Neural cell (in vitro differentiated cells): ENCODE measurements around the gene DNMBP. TPM values are rescaled to one million over a fixed set of nuclear protein-coding genes. Genes with fewer than 3 reads are reported as not detected.

Experiments used
- H2AFZ ChIP-seq: fragments of 200-600, 300-800 bp; sonication (generic), shearing (Covaris generic); 2 replicates; pipeline ENCODE4 v1.6.0; 2014; ENCODE audit warnings: low read depth, mild to moderate bottlenecking, antibody characterized with exemption, low read length, moderate library complexity
- H3F3A ChIP-seq: fragments of 200-600 bp; shearing (Covaris generic); 2 replicates; pipeline ENCODE4 v1.6.1; 2016; ENCODE audit warnings: mild to moderate bottlenecking, moderate library complexity, mixed read lengths, antibody characterized with exemption, low read length; ENCODE audit not compliant: insufficient read depth, poor library complexity, severe bottlenecking
- H3K27ac ChIP-seq: fragments of 200-600, 300-800 bp; sonication (generic), shearing (Covaris generic); 2 replicates; pipeline ENCODE4 v1.5.1; 2014; ENCODE audit warnings: mild to moderate bottlenecking, low read length, moderate library complexity
- H3K27me3 ChIP-seq: fragments of 300-800, 200-600 bp; sonication (generic), shearing (Covaris generic); 2 replicates; pipeline ENCODE4 v1.6.0; 2014; ENCODE audit warnings: mild to moderate bottlenecking, low read depth, low read length, moderate library complexity; ENCODE audit not compliant: insufficient read depth
- H3K36me3 ChIP-seq: fragments of 300-800, 200-600 bp; sonication (generic), shearing (Covaris generic); 2 replicates; pipeline ENCODE4 v1.5.1; 2014; ENCODE audit warnings: mild to moderate bottlenecking, antibody characterized with exemption, low read length, moderate library complexity; ENCODE audit not compliant: insufficient read depth
- H3K4me2 ChIP-seq: fragments of 300-800, 200-600 bp; sonication (generic), shearing (Covaris generic); 2 replicates; pipeline ENCODE4 v1.6.0; 2014; ENCODE audit warnings: mild to moderate bottlenecking, low read length
- H3K4me3 ChIP-seq: fragments of 300-800, 200-600 bp; sonication (generic), shearing (Covaris generic); 2 replicates; pipeline ENCODE4 v1.5.1; 2014; ENCODE audit warnings: mild to moderate bottlenecking, low read length, moderate library complexity
- H3K79me2 ChIP-seq: fragments of 200-600 bp; shearing (Covaris generic); replicated peaks from 2 replicates; pipeline ENCODE4 v1.6.0; 2014; ENCODE audit warnings: mild to moderate bottlenecking, low read length, moderate library complexity; ENCODE audit not compliant: insufficient read depth
- H3K9ac ChIP-seq: fragments of 300-800, 200-600 bp; sonication (generic), shearing (Covaris generic); 2 replicates; pipeline ENCODE4 v1.6.1; 2016; ENCODE audit warnings: mild to moderate bottlenecking, low read length, mixed read lengths
- H3K9me2 ChIP-seq: fragments of 200-600 bp; shearing (Covaris generic); 2 replicates; pipeline ENCODE4 v1.6.1; 2016; ENCODE audit warnings: mild to moderate bottlenecking, low read length, mixed read lengths; ENCODE audit not compliant: insufficient read depth
- H3K9me3 ChIP-seq: fragments of 200-600, 300-800 bp; sonication (generic), shearing (Covaris generic); 2 replicates; pipeline ENCODE4 v1.6.1; 2016; ENCODE audit warnings: mild to moderate bottlenecking, mixed run types, low read length, moderate library complexity, mixed read lengths
- H4K20me1 ChIP-seq: fragments of 200-600 bp; shearing (Covaris generic); 2 replicates; pipeline ENCODE4 v1.6.1; 2016; ENCODE audit warnings: mild to moderate bottlenecking, mixed run types; ENCODE audit not compliant: insufficient read depth
- EP300 ChIP-seq: fragments of 450-650 bp; conservative IDR thresholded peaks from 2 replicates; pipeline ENCODE4 v1.6.1; 2014; ENCODE audit warnings: antibody characterized with exemption, mild to moderate bottlenecking, moderate library complexity; ENCODE audit not compliant: poor library complexity, severe bottlenecking
- EZH2 ChIP-seq: fragments of 200-600, 300-800 bp; shearing (Covaris generic), sonication (generic); IDR thresholded peaks from 2 replicates; pipeline ENCODE4 v1.6.1; 2014; ENCODE audit warnings: antibody characterized with exemption, low read length, borderline replicate concordance, mild to moderate bottlenecking; ENCODE audit not compliant: insufficient read depth, poor library complexity, severe bottlenecking
- MXI1 ChIP-seq: fragments of 450-650 bp; conservative IDR thresholded peaks from 2 replicates; pipeline ENCODE4 v1.6.1; 2014; ENCODE audit warnings: antibody characterized with exemption, mild to moderate bottlenecking; ENCODE audit not compliant: poor library complexity, severe bottlenecking
- POLR2AphosphoS5 ChIP-seq: IDR thresholded peaks from 2 replicates; pipeline ENCODE4 v1.6.1; 2012
- RAD21 ChIP-seq: fragments of 450-650 bp; conservative IDR thresholded peaks from 2 replicates; pipeline ENCODE4 v1.6.1; 2014; ENCODE audit warnings: antibody characterized with exemption, mild to moderate bottlenecking, moderate library complexity
- REST ChIP-seq: IDR thresholded peaks from 2 replicates; pipeline ENCODE4 v1.6.1; 2012; ENCODE audit warnings: borderline replicate concordance
- SMC3 ChIP-seq: fragments of 450-650 bp; conservative IDR thresholded peaks from 2 replicates; pipeline ENCODE4 v1.6.1; 2014; ENCODE audit warnings: antibody characterized with exemption, mild to moderate bottlenecking, moderate library complexity; ENCODE audit not compliant: poor library complexity
- TAF1 ChIP-seq: IDR thresholded peaks from 2 replicates; pipeline ENCODE4 v1.6.1; 2012; ENCODE audit warnings: low read depth
- polyA plus RNA-seq: library from polyadenylated mRNA; depleted of rRNA; stranded (reverse); fragments of >200 nt; gene quantifications from 2 replicates; pipeline ENCODE4 v1.2.3, GENCODE V29; 2014
- TF ChIP-seq, protein P1 (sequence below): fragments of 450-650 bp; IDR thresholded peaks from 2 replicates; pipeline ENCODE4 v1.5.1; 2014; ENCODE audit warnings: antibody characterized with exemption, mild to moderate bottlenecking, moderate library complexity; ENCODE audit not compliant: poor library complexity, severe bottlenecking

Gene DNMBP
- polyA plus RNA-seq, 1 donor from 2014 or later, result 2.3 TPM

DNA sequence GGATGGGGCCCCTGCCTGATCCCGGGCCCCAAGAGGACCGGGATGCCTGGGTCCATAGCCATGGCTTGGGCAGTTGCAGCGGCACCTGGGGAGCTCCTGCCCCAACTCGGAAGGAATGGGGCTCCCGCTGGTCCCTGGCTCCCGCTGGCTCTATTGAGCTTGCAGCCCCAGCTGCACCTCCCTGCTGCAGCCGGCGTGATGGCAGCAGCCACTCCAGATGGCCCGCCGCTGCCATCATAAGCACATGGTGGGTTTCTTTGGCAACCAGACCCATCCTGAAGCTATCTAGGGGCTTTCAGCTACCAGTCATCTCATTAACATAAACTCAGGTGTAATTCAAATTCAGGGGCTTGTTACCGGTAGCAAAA lies 11.1 kb upstream of the DNMBP start:
- no peaks in the 10 kb centered on the region for H3K79me2 ChIP-seq
- H3K9me2 ChIP-seq, result no peaks in the 10 kb centered on the region
- H3K4me2 ChIP-seq, result no peak overlapping the region
- no peaks in the 10 kb centered on the region for H4K20me1 ChIP-seq
- TF ChIP-seq SMC3 (no peak), EZH2 (no peak), REST (no peak), EP300 (no peak), TAF1 (no peak)
- no peak overlapping the region for H3K9ac ChIP-seq
- no peak overlapping the region for H2AFZ ChIP-seq
- no peaks in the 10 kb centered on the region for H3K9me3 ChIP-seq
- H3K27ac ChIP-seq, result no peak overlapping the region
- no peaks in the 10 kb centered on the region for H3F3A ChIP-seq
- no peaks in the 10 kb centered on the region for H3K27me3 ChIP-seq
- no peaks in the 10 kb centered on the region for H3K36me3 ChIP-seq
- no peak overlapping the region for H3K4me3 ChIP-seq

DNA sequence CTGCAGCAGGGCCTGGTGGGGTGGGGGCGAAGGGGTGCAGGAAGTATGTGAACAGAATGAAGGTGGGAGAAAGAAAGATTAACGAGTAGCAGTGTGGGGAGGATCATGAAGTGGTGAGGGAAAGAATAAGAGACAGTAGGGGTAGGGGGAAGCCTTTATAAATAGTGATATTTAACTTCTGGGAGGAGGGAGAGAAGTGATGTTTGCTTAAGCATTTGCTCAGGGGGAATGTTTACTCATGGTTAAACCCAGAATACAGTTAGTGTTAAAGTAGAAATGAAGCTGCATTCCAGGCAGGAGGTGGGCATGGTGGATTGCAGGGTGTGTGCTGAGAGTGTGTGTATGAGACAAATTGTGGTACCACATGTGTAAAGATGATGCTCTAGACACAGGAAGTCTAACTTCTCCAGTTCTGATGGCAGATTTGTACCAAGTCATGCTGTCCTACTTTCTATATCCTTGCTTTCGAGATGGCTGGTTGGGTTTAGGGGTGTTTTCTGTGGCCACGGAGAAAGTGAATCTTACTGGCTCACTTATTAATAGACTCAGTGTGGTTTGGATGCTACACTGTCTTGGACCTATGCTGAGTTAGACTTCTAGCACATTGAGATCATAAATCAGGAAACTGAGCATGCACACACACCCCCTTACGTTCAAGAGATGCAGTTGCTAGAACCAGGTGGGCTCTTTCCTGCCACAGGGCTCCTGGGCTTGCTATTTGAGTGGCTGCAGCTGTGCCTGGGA lies 10.6 kb upstream of the DNMBP start:
- Histone ChIP-seq H3K27me3 (no peaks in the 10 kb centered on the region), H3F3A (no peaks in the 10 kb centered on the region), H4K20me1 (no peaks in the 10 kb centered on the region), H3K9me3 (no peaks in the 10 kb centered on the region), H3K27ac (no peak overlapping the region), H3K4me3 (no peak overlapping the region), H3K9ac (no peak overlapping the region), H3K36me3 (no peaks in the 10 kb centered on the region), H2AFZ (no peak overlapping the region), H3K79me2 (no peaks in the 10 kb centered on the region), H3K9me2 (no peaks in the 10 kb centered on the region), H3K4me2 (no peak overlapping the region)
- no peak for TF ChIP-seq POLR2AphosphoS5
- TF ChIP-seq EZH2, result no peak
- TF ChIP-seq MXI1, result no peak
- TF ChIP-seq RAD21, result no peak
- no peak for TF ChIP-seq TAF1
- TF ChIP-seq, protein P1, sequence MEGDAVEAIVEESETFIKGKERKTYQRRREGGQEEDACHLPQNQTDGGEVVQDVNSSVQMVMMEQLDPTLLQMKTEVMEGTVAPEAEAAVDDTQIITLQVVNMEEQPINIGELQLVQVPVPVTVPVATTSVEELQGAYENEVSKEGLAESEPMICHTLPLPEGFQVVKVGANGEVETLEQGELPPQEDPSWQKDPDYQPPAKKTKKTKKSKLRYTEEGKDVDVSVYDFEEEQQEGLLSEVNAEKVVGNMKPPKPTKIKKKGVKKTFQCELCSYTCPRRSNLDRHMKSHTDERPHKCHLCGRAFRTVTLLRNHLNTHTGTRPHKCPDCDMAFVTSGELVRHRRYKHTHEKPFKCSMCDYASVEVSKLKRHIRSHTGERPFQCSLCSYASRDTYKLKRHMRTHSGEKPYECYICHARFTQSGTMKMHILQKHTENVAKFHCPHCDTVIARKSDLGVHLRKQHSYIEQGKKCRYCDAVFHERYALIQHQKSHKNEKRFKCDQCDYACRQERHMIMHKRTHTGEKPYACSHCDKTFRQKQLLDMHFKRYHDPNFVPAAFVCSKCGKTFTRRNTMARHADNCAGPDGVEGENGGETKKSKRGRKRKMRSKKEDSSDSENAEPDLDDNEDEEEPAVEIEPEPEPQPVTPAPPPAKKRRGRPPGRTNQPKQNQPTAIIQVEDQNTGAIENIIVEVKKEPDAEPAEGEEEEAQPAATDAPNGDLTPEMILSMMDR, result no peak
- no peak for TF ChIP-seq REST
- no peak for TF ChIP-seq SMC3
- TF ChIP-seq EP300, result no peak
